T-helper 1 cell treated with Interleukin-12 subunit alpha and Interleukin-12 subunit beta and Interleukin-4 antibody, amounts not matched to agents 30 μg/mL and 1 μg/mL, for 36 hours (primary cell): ENCODE data around the gene SYN1.
A peak's percentile ranks its signal among the peaks of the same experiment; 100 is the strongest.

Source experiments
- H3K27ac Mint-ChIP-seq: one replicate; pipeline ENCODE4 v1.8.0; 2021; ENCODE audit warnings: mild to moderate bottlenecking, mixed read lengths
- H3K27me3 Mint-ChIP-seq: one replicate; pipeline ENCODE4 v1.8.0; 2021; ENCODE audit warnings: low read depth, mixed read lengths
- H3K36me3 Mint-ChIP-seq: one replicate; pipeline ENCODE4 v1.8.0; 2021; ENCODE audit warnings: low read depth, mixed read lengths
- H3K4me1 Mint-ChIP-seq: one replicate; pipeline ENCODE4 v1.8.0; 2021; ENCODE audit warnings: low read depth, mixed read lengths
- H3K4me3 Mint-ChIP-seq: one replicate; pipeline ENCODE4 v1.8.0; 2021; ENCODE audit warnings: mild to moderate bottlenecking, moderate library complexity, mixed read lengths
- H3K9me3 Mint-ChIP-seq: one replicate; pipeline ENCODE4 v1.8.0; 2021; ENCODE audit warnings: mixed read lengths

SYN1 gene

GRCh38 chrX:47596256-47596655, 23.4 kb downstream of the SYN1 start:
- H3K36me3 Mint-ChIP-seq = peaks cover 11% of the 10 kb centered on the region
- peaks cover 21% of the 10 kb centered on the region for H3K9me3 Mint-ChIP-seq
- peak overlapping the region; percentile 81 for H3K27ac Mint-ChIP-seq
- H3K4me1 Mint-ChIP-seq = peaks cover 13% of the 10 kb centered on the region
- peak overlapping the region; percentile 44 for H3K4me3 Mint-ChIP-seq
- peaks cover 5% of the 10 kb centered on the region for H3K27me3 Mint-ChIP-seq

GRCh38 chrX:47595716-47596251, 23.9 kb downstream of the SYN1 start:
- H3K4me3 Mint-ChIP-seq = peak overlapping the region; percentile 44
- peaks cover 5% of the 10 kb centered on the region for H3K27me3 Mint-ChIP-seq
- peaks cover 11% of the 10 kb centered on the region for H3K36me3 Mint-ChIP-seq
- H3K4me1 Mint-ChIP-seq = peaks cover 13% of the 10 kb centered on the region
- peak overlapping the region; percentile 81 for H3K27ac Mint-ChIP-seq
- peaks cover 21% of the 10 kb centered on the region for H3K9me3 Mint-ChIP-seq

- Mint-ChIP-seq H3K9me3 (peaks cover 21% of the 10 kb centered on the region), H3K27me3 (no peaks in the 10 kb centered on the region), H3K4me1 (peaks cover 13% of the 10 kb centered on the region), H3K36me3 (peaks cover 11% of the 10 kb centered on the region), H3K27ac (no peak overlapping the region), H3K4me3 (no peak overlapping the region)
Measured at GRCh38 chrX:47593522-47593921, 26.1 kb downstream of the SYN1 start.

GRCh38 chrX:47590984-47591383, 28.7 kb downstream of the SYN1 start:
- no peaks in the 10 kb centered on the region for H3K27me3 Mint-ChIP-seq
- no peak overlapping the region for H3K4me3 Mint-ChIP-seq
- peaks cover 5% of the 10 kb centered on the region for H3K9me3 Mint-ChIP-seq
- peaks cover 9% of the 10 kb centered on the region for H3K36me3 Mint-ChIP-seq
- peaks cover 7% of the 10 kb centered on the region for H3K4me1 Mint-ChIP-seq
- no peak overlapping the region for H3K27ac Mint-ChIP-seq

- Mint-ChIP-seq H3K27me3 (no peaks in the 10 kb centered on the region), H3K36me3 (peaks cover 15% of the 10 kb centered on the region)
Measured at GRCh38 chrX:47587906-47588735, 31.5 kb downstream of the SYN1 start.

GRCh38 chrX:47587091-47587891, 32.4 kb downstream of the SYN1 start:
- no peak overlapping the region for H3K4me3 Mint-ChIP-seq
- H3K36me3 Mint-ChIP-seq = peaks cover 15% of the 10 kb centered on the region
- peaks cover 13% of the 10 kb centered on the region for H3K4me1 Mint-ChIP-seq
- no peaks in the 10 kb centered on the region for H3K27me3 Mint-ChIP-seq
- no peak overlapping the region for H3K27ac Mint-ChIP-seq
- H3K9me3 Mint-ChIP-seq = no peaks in the 10 kb centered on the region

More at GRCh38 chrX:47587906-47588735, 31.5 kb downstream of the SYN1 start:
- H3K9me3 Mint-ChIP-seq = no peaks in the 10 kb centered on the region
- peaks cover 13% of the 10 kb centered on the region for H3K4me1 Mint-ChIP-seq
- H3K27ac Mint-ChIP-seq = no peak overlapping the region
- no peak overlapping the region for H3K4me3 Mint-ChIP-seq

- Mint-ChIP-seq H3K27me3 (no peaks in the 10 kb centered on the region), H3K9me3 (no peaks in the 10 kb centered on the region), H3K4me3 (no peak overlapping the region), H3K27ac (no peak overlapping the region), H3K4me1 (peaks cover 22% of the 10 kb centered on the region), H3K36me3 (peaks cover 15% of the 10 kb centered on the region)
Measured at GRCh38 chrX:47586043-47586787, 33.4 kb downstream of the SYN1 start.

- no peak overlapping the region for H3K4me3 Mint-ChIP-seq
- H3K27ac Mint-ChIP-seq = no peak overlapping the region
- H3K4me1 Mint-ChIP-seq = peaks cover 22% of the 10 kb centered on the region
- peaks cover 15% of the 10 kb centered on the region for H3K36me3 Mint-ChIP-seq
- H3K27me3 Mint-ChIP-seq = no peaks in the 10 kb centered on the region
- H3K9me3 Mint-ChIP-seq = no peaks in the 10 kb centered on the region
Measured at GRCh38 chrX:47585273-47585672, 34.4 kb downstream of the SYN1 start.

GRCh38 chrX:47584714-47585113, 34.9 kb downstream of the SYN1 start:
- H3K36me3 Mint-ChIP-seq = peaks cover 15% of the 10 kb centered on the region
- peaks cover 24% of the 10 kb centered on the region for H3K4me1 Mint-ChIP-seq
- H3K9me3 Mint-ChIP-seq = no peaks in the 10 kb centered on the region
- peak overlapping the region; percentile 31 for H3K4me3 Mint-ChIP-seq
- no peak overlapping the region for H3K27ac Mint-ChIP-seq
- H3K27me3 Mint-ChIP-seq = no peaks in the 10 kb centered on the region

- peaks cover 30% of the 10 kb centered on the region for H3K4me1 Mint-ChIP-seq
- H3K27me3 Mint-ChIP-seq = no peaks in the 10 kb centered on the region
- peak overlapping the region; percentile 78 for H3K4me3 Mint-ChIP-seq
- peaks cover 15% of the 10 kb centered on the region for H3K36me3 Mint-ChIP-seq
- H3K27ac Mint-ChIP-seq = peak overlapping the region; percentile 72
- no peaks in the 10 kb centered on the region for H3K9me3 Mint-ChIP-seq
Measured at GRCh38 chrX:47583240-47583861, 36.3 kb downstream of the SYN1 start.

- Mint-ChIP-seq H3K4me3 (peak within 1 kb of the TSS; percentile 78), H3K27ac (peak within 1 kb of the TSS; percentile 80), H3K36me3 (peaks cover 13% of the 10 kb centered on the region), H3K27me3 (no peaks in the 10 kb centered on the region), H3K4me1 (peaks cover 35% of the 10 kb centered on the region), H3K9me3 (no peaks in the 10 kb centered on the region)
Measured at GRCh38 chrX:47581731-47582647, 37.7 kb downstream of the SYN1 start, which contains the start of gene TIMP1. TIMP1 (plus strand) TSS chrX:47582436; CDS start chrX:47583416, 980 bp downstream.

GRCh38 chrX:47579537-47579936, 40.1 kb downstream of the SYN1 start:
- H3K9me3 Mint-ChIP-seq = no peaks in the 10 kb centered on the region
- peak overlapping the region; percentile 9 for H3K27ac Mint-ChIP-seq
- H3K4me3 Mint-ChIP-seq = peak overlapping the region; percentile 56
- H3K36me3 Mint-ChIP-seq = peaks cover 5% of the 10 kb centered on the region
- no peaks in the 10 kb centered on the region for H3K27me3 Mint-ChIP-seq
- peaks cover 29% of the 10 kb centered on the region for H3K4me1 Mint-ChIP-seq

- Mint-ChIP-seq H3K9me3 (no peaks in the 10 kb centered on the region), H3K27ac (no peak overlapping the region), H3K27me3 (no peaks in the 10 kb centered on the region), H3K4me3 (no peak overlapping the region), H3K4me1 (peaks cover 25% of the 10 kb centered on the region), H3K36me3 (peaks cover 3% of the 10 kb centered on the region)
Measured at GRCh38 chrX:47578692-47579091, 41.0 kb downstream of the SYN1 start.
